ENCODE data around the gene SLC15A2. TPM values are rescaled to one million over a fixed set of nuclear protein-coding genes. Genes with fewer than 3 reads are reported as not detected.

The SLC15A2 gene
- total RNA-seq, 4 donors from 2014 or later, result 0.52 to 2.1 (median 1.0) TPM

DNA sequence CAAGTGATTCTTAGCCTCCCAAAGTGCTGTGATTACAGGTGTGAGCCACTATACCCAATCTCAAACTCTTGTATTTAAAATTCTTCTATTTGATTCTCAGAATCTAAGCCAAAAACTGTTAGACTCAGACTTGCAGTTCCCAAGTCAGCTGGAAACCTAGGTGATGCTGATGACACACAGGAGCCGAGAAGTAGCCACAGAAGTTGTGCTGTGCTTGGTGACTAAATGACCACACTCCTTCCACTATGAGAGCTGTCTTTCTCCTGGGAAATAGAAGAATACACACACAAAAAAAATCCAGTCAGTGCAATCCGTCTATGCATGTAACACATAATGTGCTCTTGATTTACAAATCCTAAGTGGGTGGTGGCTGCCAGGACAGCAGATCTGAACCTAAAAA, 93.9 kb downstream of the SLC15A2 start:
- no peak for TF ChIP-seq EP300 (IDR thresholded peaks at IDR 0.05)
- no peak for TF ChIP-seq POLR2A (IDR thresholded peaks at IDR 0.05; ENCODE audit: low read depth)
- TF ChIP-seq POLR2AphosphoS5 (IDR thresholded peaks at IDR 0.05), result no peak
- TF ChIP-seq, protein P1, sequence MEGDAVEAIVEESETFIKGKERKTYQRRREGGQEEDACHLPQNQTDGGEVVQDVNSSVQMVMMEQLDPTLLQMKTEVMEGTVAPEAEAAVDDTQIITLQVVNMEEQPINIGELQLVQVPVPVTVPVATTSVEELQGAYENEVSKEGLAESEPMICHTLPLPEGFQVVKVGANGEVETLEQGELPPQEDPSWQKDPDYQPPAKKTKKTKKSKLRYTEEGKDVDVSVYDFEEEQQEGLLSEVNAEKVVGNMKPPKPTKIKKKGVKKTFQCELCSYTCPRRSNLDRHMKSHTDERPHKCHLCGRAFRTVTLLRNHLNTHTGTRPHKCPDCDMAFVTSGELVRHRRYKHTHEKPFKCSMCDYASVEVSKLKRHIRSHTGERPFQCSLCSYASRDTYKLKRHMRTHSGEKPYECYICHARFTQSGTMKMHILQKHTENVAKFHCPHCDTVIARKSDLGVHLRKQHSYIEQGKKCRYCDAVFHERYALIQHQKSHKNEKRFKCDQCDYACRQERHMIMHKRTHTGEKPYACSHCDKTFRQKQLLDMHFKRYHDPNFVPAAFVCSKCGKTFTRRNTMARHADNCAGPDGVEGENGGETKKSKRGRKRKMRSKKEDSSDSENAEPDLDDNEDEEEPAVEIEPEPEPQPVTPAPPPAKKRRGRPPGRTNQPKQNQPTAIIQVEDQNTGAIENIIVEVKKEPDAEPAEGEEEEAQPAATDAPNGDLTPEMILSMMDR (IDR thresholded peaks at IDR 0.05), result no peak
- 67% methylated on average over 2 of the region's 2 CpGs for WGBS
- no peak for DNase-seq (ENCODE audit: extremely low spot score)
- Histone ChIP-seq H3K36me3 (no peaks in the 10 kb centered on the region), H3K27ac (replicated peaks in 1 of 4) (no peak overlapping the region), H3K9me3 (peaks cover 0 to 10% (median 4%) of the 10 kb centered on the region in 4 donors), H3K4me1 (no peaks in the 10 kb centered on the region), H3K4me3 (no peak overlapping the region), H3K27me3 (no peaks in the 10 kb centered on the region)
- intact Hi-C loops (cut with DNase I), result no loop called here

DNA sequence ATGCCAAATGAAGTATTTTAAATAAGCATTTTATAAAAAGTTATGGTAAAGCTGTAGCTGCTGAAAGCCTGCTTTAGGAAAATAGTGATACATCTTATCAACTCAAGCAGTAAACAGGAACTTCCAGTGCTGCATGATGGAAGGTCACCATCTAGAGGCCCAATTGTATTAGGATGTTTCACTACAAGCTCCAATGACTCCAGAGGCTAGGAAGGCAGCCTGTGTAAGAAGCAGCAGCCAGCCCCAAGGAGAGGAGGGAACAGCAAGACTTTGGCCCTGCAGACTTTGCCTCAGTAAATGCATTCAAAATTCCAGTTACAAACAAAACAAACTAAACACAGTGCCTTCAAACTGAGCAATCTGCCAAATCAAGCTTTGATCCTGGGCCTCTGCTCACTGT, 95.7 kb downstream of the SLC15A2 start:
- Histone ChIP-seq H3K36me3 (no peaks in the 10 kb centered on the region), H3K4me3 (no peak overlapping the region), H3K9me3 (no peaks in the 10 kb centered on the region), H3K27ac (replicated peaks in 1 of 4) (no peak overlapping the region), H3K4me1 (no peaks in the 10 kb centered on the region), H3K27me3 (no peaks in the 10 kb centered on the region)
- intact Hi-C loops (cut with DNase I), result no loop called here
- no peak for DNase-seq (ENCODE audit: extremely low spot score)
- TF ChIP-seq EP300 (IDR thresholded peaks at IDR 0.05) (no peak), POLR2AphosphoS5 (IDR thresholded peaks at IDR 0.05) (no peak), POLR2A (IDR thresholded peaks at IDR 0.05; ENCODE audit: low read depth) (no peak)
- TF ChIP-seq, protein P1 (IDR thresholded peaks at IDR 0.05), result no peak

DNA sequence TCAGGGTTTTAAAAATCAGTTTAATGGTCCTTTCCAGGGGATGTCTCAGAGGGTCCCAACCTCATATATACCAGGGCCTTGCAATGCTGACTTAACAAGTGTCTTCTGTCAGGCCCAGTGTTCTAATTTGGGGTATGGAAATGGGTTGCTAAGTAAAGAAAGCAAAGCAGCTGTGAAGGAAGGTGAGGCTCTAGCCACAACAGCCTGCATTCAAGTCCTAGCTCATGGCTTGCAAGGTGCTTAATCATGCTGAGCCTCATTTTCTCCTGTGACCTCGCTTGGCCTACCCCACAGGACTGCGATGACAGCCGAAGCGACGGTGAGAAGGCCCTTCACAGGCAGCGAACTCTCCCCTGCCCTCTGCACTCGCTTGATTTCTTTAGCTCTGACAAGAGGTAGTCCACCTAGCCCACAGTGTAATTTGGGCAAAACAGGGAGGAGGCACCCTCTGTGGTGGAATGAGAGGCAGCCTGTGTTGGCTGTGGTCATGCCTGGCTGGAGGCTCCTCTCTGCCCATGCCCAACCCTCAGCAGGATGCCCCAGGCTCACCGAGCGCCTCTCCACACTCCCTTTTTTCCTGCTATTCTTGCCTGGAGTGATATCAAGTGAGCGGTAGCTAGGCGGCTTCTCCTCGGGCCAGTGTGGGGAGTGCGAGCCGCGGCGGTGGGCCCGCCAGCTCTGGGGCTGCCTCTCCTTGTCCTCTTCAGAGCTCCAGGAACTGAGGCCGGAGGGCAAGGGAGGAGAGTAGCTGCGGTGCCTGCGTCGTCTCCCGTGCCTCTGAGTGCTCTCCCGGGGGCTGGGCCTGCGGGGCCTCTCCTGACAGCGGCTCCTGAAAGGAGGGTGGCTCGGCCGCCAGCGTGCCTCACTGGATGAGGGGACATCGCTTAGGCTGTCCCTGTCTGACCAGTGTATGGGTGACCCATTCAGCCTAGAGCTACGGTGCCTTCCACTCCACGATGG, 98.7 kb downstream of the SLC15A2 start:
- no peaks in the 10 kb centered on the region for H3K36me3 ChIP-seq
- WGBS, result 94% methylated on average over 13 of the region's 31 CpGs
- no peak overlapping the region for H3K4me3 ChIP-seq
- no peak overlapping the region for H3K27ac ChIP-seq (replicated peaks in 1 of 4)
- peak; percentile 77 for DNase-seq (ENCODE audit: extremely low spot score)
- H3K27me3 ChIP-seq, result no peaks in the 10 kb centered on the region
- no peaks in the 10 kb centered on the region for H3K9me3 ChIP-seq
- intact Hi-C loops (cut with DNase I), result no loop called here
- no peaks in the 10 kb centered on the region for H3K4me1 ChIP-seq
- TF ChIP-seq POLR2A (IDR thresholded peaks at IDR 0.05; ENCODE audit: low read depth), result no peak
- TF ChIP-seq POLR2AphosphoS5 (IDR thresholded peaks at IDR 0.05), result no peak
- TF ChIP-seq, protein P1 (IDR thresholded peaks at IDR 0.05), result no peak
- TF ChIP-seq EP300 (IDR thresholded peaks at IDR 0.05), result no peak

Other genes starting within 250 kb of the SLC15A2 start
- gene HCLS1, start 233.5 kb upstream of the SLC15A2 start, total RNA-seq, result 10 to 100 TPM; 20.5 to 71.7 (median 35.5) TPM
- 10 to 100 TPM; 55.7 to 73.9 (median 69.3) TPM for gene GOLGB1, start 144.7 kb upstream of the SLC15A2 start, total RNA-seq
- gene IQCB1, start 59.3 kb upstream of the SLC15A2 start, total RNA-seq, result 10 to 100 TPM; 10.4 to 15.6 (median 11.7) TPM
- gene EAF2, start 59.2 kb upstream of the SLC15A2 start, total RNA-seq, result 1 to 10 TPM; 2.1 to 3.6 (median 2.9) TPM
- gene ILDR1, start 127.8 kb downstream of the SLC15A2 start, total RNA-seq, result under 1 TPM in 1 of 4 donors, not detected in 3; 0.63 TPM
- 1 to 10 TPM; 1.8 to 7.5 (median 4.2) TPM for gene CD86, start 161.0 kb downstream of the SLC15A2 start, total RNA-seq

Measured in esophagus muscularis mucosa (tissue), 4 donors.